GM18526 (cell line): ENCODE results near the gene SARS1.

Source experiments
- POLR2A ChIP-seq: IDR thresholded peaks from 3 replicates; pipeline ENCODE4 v1.6.1; 2011; ENCODE audit not compliant: insufficient read length; ENCODE audit errors: extremely low read depth

Gene SARS1

GRCh38 chr1:109281680-109282496 lies 68.2 kb downstream of the SARS1 start:
- no peak for TF ChIP-seq POLR2A

- TF ChIP-seq POLR2A: no peak
These were observed 68.8 kb downstream of the SARS1 start for GRCh38 chr1:109282497-109282951.

DNA sequence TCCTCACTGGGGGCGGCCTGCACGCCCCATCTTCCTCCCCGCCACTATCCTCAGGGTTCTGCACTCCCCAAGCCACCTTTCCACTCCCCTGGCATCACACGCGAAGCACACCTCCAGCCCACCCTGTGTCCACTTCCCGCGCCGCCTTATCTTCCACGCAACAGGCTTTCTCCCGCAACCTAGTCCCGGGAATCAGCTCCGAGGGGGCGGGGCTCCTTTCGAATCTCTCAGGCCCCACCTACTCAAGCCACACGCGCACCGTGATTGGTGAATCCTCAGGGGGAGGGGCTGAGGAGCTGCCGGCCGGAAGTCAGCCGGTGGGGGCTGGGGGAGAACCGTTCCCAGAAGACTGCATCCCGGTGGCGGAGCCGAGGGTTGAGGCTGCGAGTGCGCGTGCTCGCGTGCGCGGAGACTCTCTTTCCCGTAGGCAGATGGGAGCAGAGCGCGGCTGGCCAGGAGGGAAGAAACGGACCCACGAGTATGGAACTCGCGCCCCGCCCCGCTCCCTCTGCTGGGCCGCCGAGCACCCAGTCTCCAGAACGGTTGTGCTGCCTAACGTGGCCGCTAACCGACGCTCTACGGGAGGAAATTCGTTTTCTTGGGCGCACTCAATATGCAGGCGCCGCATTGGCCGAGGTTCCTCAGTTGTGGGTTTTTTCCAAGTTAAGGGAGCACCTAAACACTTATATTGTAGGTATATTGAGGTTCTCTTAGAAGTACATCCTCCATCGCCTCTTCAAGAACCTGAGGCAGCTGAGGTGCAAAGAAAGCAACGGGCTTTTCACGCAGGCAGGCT lies 69.4 kb downstream of the SARS1 start, which contains the start of gene PSRC1:
Gene PSRC1, minus strand, starts transcription at position 194 of the 796 bp plus-strand sequence.
- peak; percentile 82 for TF ChIP-seq POLR2A

GRCh38 chr1:109283748-109284600 lies 70.3 kb downstream of the SARS1 start:
- no peak for TF ChIP-seq POLR2A
